HCT116 (cell line): Measurements from ENCODE around the gene CCR5AS.
A peak's percentile ranks its signal among the peaks of the same experiment; 100 is the strongest.
"Not testable (repeated sequence)": the region's sequence is repeated elsewhere in the genome, so short reads cannot be mapped to it uniquely, and the experiment has no call there.

Experiments
- ATAC-seq: fragments of 200-7000 bp; cut with Tn5 transposase; 2 replicates; pipeline ENCODE4 v1.9.1; 2020; ENCODE audit warnings: mild to moderate bottlenecking, moderate library complexity
- BruUV-seq: library from RNA; stranded (reverse); fragments of 400-500 nt; replicated peaks from 2 replicates; lab custom pipeline; 2021; lab: Mats Ljungman, UMichigan
- CTCF ChIA-PET: fragments of 300-600 bp; sonication (Branson Sonifier 250); formaldehyde crosslinking; loops from one replicate; lab custom pipeline; 2021; ENCODE audit warnings: antibody characterized with exemption; lab: Charles Lee
- POLR2A ChIA-PET: fragments of 300-600, 350-600 bp; sonication (Branson Sonifier 250); formaldehyde crosslinking; loops from one replicate; lab custom pipeline; 2021; ENCODE audit warnings: antibody characterized with exemption; lab: Charles Lee
- RAD21 ChIA-PET, 2 experiments: fragments of 300-600 bp; sonication (Branson Sonifier 250); formaldehyde crosslinking; loops; one replicate each; lab custom pipeline; 2023; ENCODE audit warnings: low total read pairs in 2 of 2; ENCODE audit not compliant: uncharacterized antibody in 2 of 2, unreplicated experiment in 2 of 2, low non-redundant PET in 1 of 2; lab: Charles Lee
- DNase-seq: peaks from one replicate; pipeline ENCODE4 v3.0.0-alpha.2; 2010; ENCODE audit warnings: low read depth, low spot score
- H2AFZ ChIP-seq: fragments of 200-600 bp; shearing (Covaris generic), sonication (generic); 2 replicates; pipeline ENCODE4 v1.6.1; 2017; ENCODE audit warnings: low read depth, mixed run types, mixed read lengths, antibody characterized with exemption, low read length; ENCODE audit not compliant: poor library complexity, severe bottlenecking
- H3K27ac ChIP-seq: 2 replicates; pipeline ENCODE4 v1.5.1; 2012; ENCODE audit warnings: low read depth, low read length
- H3K27me3 ChIP-seq: fragments of 200-600 bp; sonication (generic); 2 replicates; pipeline ENCODE4 v1.6.1; 2016; ENCODE audit warnings: mixed run types, low read length, mixed read lengths; ENCODE audit not compliant: insufficient read depth
- H3K36me3 ChIP-seq, 2 experiments: fragments of 200-500 bp in 1 of 2; fragments of 200-600 bp in 1 of 2; sonication (Bioruptor generic) in 1 of 2; sonication (generic) in 1 of 2; 2 replicates each; pipeline versions ENCODE4 v1.5.1 to v1.6.1; 2014 to 2016; ENCODE audit warnings: low read length in 2 of 2, inconsistent platforms in 1 of 2, mixed read lengths in 1 of 2, mixed run types in 1 of 2; ENCODE audit not compliant: insufficient read depth in 2 of 2, control insufficient read depth in 1 of 2
- H3K4me1 ChIP-seq, 2 experiments: fragments of 200-600 bp in 1 of 2; sonication (generic) in 1 of 2; 2 replicates each; pipeline versions ENCODE4 v1.5.1 to v1.6.1; 2012 to 2017; ENCODE audit warnings: low read length in 2 of 2, inconsistent platforms in 1 of 2, mild to moderate bottlenecking in 1 of 2, mixed read lengths in 1 of 2, mixed run types in 1 of 2, moderate library complexity in 1 of 2; ENCODE audit not compliant: insufficient read depth in 2 of 2, control insufficient read depth in 1 of 2
- H3K4me2 ChIP-seq: fragments of 200-600 bp; sonication (generic); 2 replicates; pipeline ENCODE4 v1.6.1; 2017; ENCODE audit warnings: mixed run types, low read length, mixed read lengths
- H3K4me3 ChIP-seq, 2 experiments: fragments of 200-600 bp in 1 of 2; sonication (generic) in 1 of 2; replicated peaks in 1 of 2; 2 replicates each; pipeline ENCODE4 v1.5.1; 2011 to 2016; ENCODE audit warnings: low read length in 2 of 2, control low read depth in 1 of 2, low read depth in 1 of 2, mild to moderate bottlenecking in 1 of 2, mixed read lengths in 1 of 2, mixed run types in 1 of 2
- H3K79me2 ChIP-seq: fragments of 200-600 bp; sonication (generic); 2 replicates; pipeline ENCODE4 v1.6.1; 2017; ENCODE audit warnings: mild to moderate bottlenecking, mixed run types, low read length, moderate library complexity, mixed read lengths; ENCODE audit not compliant: insufficient read depth
- H3K9ac ChIP-seq: fragments of 200-600 bp; sonication (generic); 2 replicates; pipeline ENCODE4 v1.6.1; 2016; ENCODE audit warnings: low read length, mixed read lengths
- H3K9me2 ChIP-seq: fragments of 200-600 bp; sonication (generic), shearing (Covaris generic); 2 replicates; pipeline ENCODE4 v1.6.1; 2017; ENCODE audit warnings: mixed run types, mild to moderate bottlenecking, moderate library complexity; ENCODE audit not compliant: insufficient read depth
- H3K9me3 ChIP-seq, 2 experiments: fragments of 200-500 bp in 1 of 2; fragments of 200-600 bp in 1 of 2; sonication (Bioruptor generic) in 1 of 2; sonication (generic) in 1 of 2; 2 replicates each; pipeline ENCODE4 v1.6.1; 2014 to 2017; ENCODE audit warnings: low read length in 2 of 2, mixed read lengths in 2 of 2, inconsistent platforms in 1 of 2, low read depth in 1 of 2, mild to moderate bottlenecking in 1 of 2, mixed run types in 1 of 2, moderate library complexity in 1 of 2; ENCODE audit not compliant: control insufficient read depth in 1 of 2, insufficient read depth in 1 of 2
- H4K20me1 ChIP-seq: fragments of 200-600 bp; sonication (generic), shearing (Covaris generic); 2 replicates; pipeline ENCODE4 v1.6.1; 2017; ENCODE audit warnings: mixed run types, mild to moderate bottlenecking, moderate library complexity; ENCODE audit not compliant: insufficient read depth
- EZH2phosphoT487 ChIP-seq: fragments of 200-600 bp; IDR thresholded peaks from 2 replicates; pipeline ENCODE4 v1.6.1; 2018; ENCODE audit warnings: antibody characterized with exemption, borderline replicate concordance
- FOSL1 ChIP-seq: IDR thresholded peaks from 2 replicates; pipeline ENCODE4 v1.6.1; 2012; ENCODE audit warnings: low read depth
- JUND ChIP-seq: IDR thresholded peaks from 2 replicates; pipeline ENCODE4 v1.6.1; 2012
- SP1 ChIP-seq: IDR thresholded peaks from 2 replicates; pipeline ENCODE4 v1.6.1; 2012; ENCODE audit warnings: low read depth
- intact Hi-C: fragments of 100-400 bp; cut with micrococcal nuclease; formaldehyde crosslinking; loops from 2 replicates; pipeline ENCODE4 v1.10.0; 2022

Gene CCR5AS

GRCh38 chr3:46388847-46389246 lies 18.0 kb downstream of the CCR5AS start:
- H3K36me3 ChIP-seq, H3K9ac ChIP-seq, DNase-seq, CTCF ChIA-PET, H4K20me1 ChIP-seq, H3K27ac ChIP-seq, H3K27me3 ChIP-seq, H3K79me2 ChIP-seq, BruUV-seq, H3K9me3 ChIP-seq, H3K9me2 ChIP-seq, POLR2A ChIA-PET, intact Hi-C loops, H3K4me2 ChIP-seq, H3K4me3 ChIP-seq, H2AFZ ChIP-seq, ATAC-seq, RAD21 ChIA-PET, H3K4me1 ChIP-seq: not testable (repeated sequence)

- peak overlapping the region in 1 of 2 experiments; percentile 19; a peak in 1 of 4 replicates for H3K4me3 ChIP-seq
- no TSS peak for BruUV-seq
- DNase-seq (peak; percentile 33), ATAC-seq (peak; percentile 50)
- H3K9me3 ChIP-seq, result no peaks in the 10 kb centered on the region
- H3K36me3 ChIP-seq, result no peaks in the 10 kb centered on the region
- peak; percentile 28; the same call in 1 of the 2 replicates for TF ChIP-seq FOSL1
- TF ChIP-seq JUND, result peak; percentile 45; the same call in 1 of the 2 replicates
- no peak for TF ChIP-seq EZH2phosphoT487
- TF ChIP-seq SP1, result peak; percentile 41; the same call in 1 of the 2 replicates
- peak overlapping the region; percentile 76 for H2AFZ ChIP-seq
- CTCF ChIA-PET, result no interaction called here
- no peak overlapping the region for H3K9ac ChIP-seq
- H3K4me2 ChIP-seq, result peak overlapping the region; percentile 47
- no peaks in the 10 kb centered on the region for H3K79me2 ChIP-seq
- intact Hi-C loops, result no loop called here
- H3K9me2 ChIP-seq, result no peaks in the 10 kb centered on the region
- no peaks in the 10 kb centered on the region for H3K27me3 ChIP-seq
- peaks cover 0 to 7% of the 10 kb centered on the region in 2 experiments; a peak in 2 of 4 replicates for H3K4me1 ChIP-seq
- H3K27ac ChIP-seq, result no peak overlapping the region
- H4K20me1 ChIP-seq, result no peaks in the 10 kb centered on the region
- RAD21 ChIA-PET, result no interaction called here
- POLR2A ChIA-PET, result no interaction called here
These were observed 20.7 kb downstream of the CCR5AS start for GRCh38 chr3:46386205-46386604.
